Measurements from ENCODE around the gene CCDC192.
"Not testable (repeated sequence)": the region's sequence is repeated elsewhere in the genome, so short reads cannot be mapped to it uniquely, and the experiment has no call there.

DNA sequence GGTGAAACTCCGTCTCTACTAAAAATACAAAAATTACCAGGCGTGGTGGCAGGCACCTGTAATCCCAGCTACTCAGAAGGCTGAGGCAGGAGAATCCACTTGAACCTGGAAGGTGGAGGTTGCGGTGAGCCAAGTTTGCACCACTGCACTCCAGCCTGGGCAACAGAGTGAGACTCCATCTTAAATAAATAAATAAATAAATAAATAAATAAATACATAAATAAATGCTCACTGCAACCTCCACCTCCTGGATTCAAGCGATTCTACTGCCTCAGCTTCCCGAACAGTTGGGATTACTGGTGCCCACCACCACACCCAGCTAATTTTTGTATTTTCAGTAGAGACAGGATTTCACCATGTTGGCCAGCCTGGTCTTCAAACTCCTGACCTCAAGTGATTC is 144.4 kb downstream of the CCDC192 start:
- TF ChIP-seq CTCF, POLR2A (IDR thresholded peaks at IDR 0.05): not testable (repeated sequence)
